ENCODE data around the gene SLC11A2. TPM values are rescaled to one million over a fixed set of nuclear protein-coding genes. Genes with fewer than 3 reads are reported as not detected.

The SLC11A2 gene
- total RNA-seq, 1 donor from 2014 or later = 26.8 TPM

- Mint-ChIP-seq H3K9me3 (ENCODE audit: low read depth) (no peaks in the 10 kb centered on the region), H3K36me3 (ENCODE audit: low read depth) (peaks cover 8% of the 10 kb centered on the region), H3K27me3 (ENCODE audit: low read depth) (no peaks in the 10 kb centered on the region), H3K4me1 (ENCODE audit: low read depth) (peaks cover 21% of the 10 kb centered on the region), H3K4me3 (ENCODE audit: unreplicated experiment) (no peak overlapping the region), H3K27ac (ENCODE audit: unreplicated experiment) (peak overlapping the region; percentile 27)
- no peak for DNase-seq (ENCODE audit: low spot score)
- TF ChIP-seq CTCF (IDR thresholded peaks at IDR 0.05) = no peak
These were observed 21.7 kb downstream of the SLC11A2 start for GRCh38 chr12:51004504-51004903.

- no peak for TF ChIP-seq CTCF (IDR thresholded peaks at IDR 0.05)
- H3K27ac Mint-ChIP-seq (ENCODE audit: unreplicated experiment) = no peak overlapping the region
- peaks cover 14% of the 10 kb centered on the region for H3K36me3 Mint-ChIP-seq (ENCODE audit: low read depth)
These were observed 24.4 kb downstream of the SLC11A2 start for GRCh38 chr12:51001799-51002198.

GRCh38 chr12:51000245-51000644 is 25.9 kb downstream of the SLC11A2 start:
- TF ChIP-seq CTCF (IDR thresholded peaks at IDR 0.05) = no peak
- DNase-seq (ENCODE audit: low spot score) = no peak
- Mint-ChIP-seq H3K36me3 (ENCODE audit: low read depth) (peaks cover 21% of the 10 kb centered on the region), H3K27me3 (ENCODE audit: low read depth) (no peaks in the 10 kb centered on the region), H3K4me3 (ENCODE audit: unreplicated experiment) (no peak overlapping the region), H3K9me3 (ENCODE audit: low read depth) (no peaks in the 10 kb centered on the region), H3K27ac (ENCODE audit: unreplicated experiment) (no peak overlapping the region), H3K4me1 (ENCODE audit: low read depth) (peaks cover 15% of the 10 kb centered on the region)

More at GRCh38 chr12:51001799-51002198, 24.4 kb downstream of the SLC11A2 start:
- DNase-seq (ENCODE audit: low spot score) = no peak
- H3K4me3 Mint-ChIP-seq (ENCODE audit: unreplicated experiment) = no peak overlapping the region
- no peaks in the 10 kb centered on the region for H3K27me3 Mint-ChIP-seq (ENCODE audit: low read depth)
- H3K9me3 Mint-ChIP-seq (ENCODE audit: low read depth) = no peaks in the 10 kb centered on the region
- H3K4me1 Mint-ChIP-seq (ENCODE audit: low read depth) = peaks cover 15% of the 10 kb centered on the region

- Mint-ChIP-seq H3K36me3 (ENCODE audit: low read depth) (peaks cover 28% of the 10 kb centered on the region), H3K27me3 (ENCODE audit: low read depth) (no peaks in the 10 kb centered on the region), H3K4me1 (ENCODE audit: low read depth) (peaks cover 11% of the 10 kb centered on the region), H3K27ac (ENCODE audit: unreplicated experiment) (no peak overlapping the region), H3K4me3 (ENCODE audit: unreplicated experiment) (no peak overlapping the region), H3K9me3 (ENCODE audit: low read depth) (no peaks in the 10 kb centered on the region)
- no peak for DNase-seq (ENCODE audit: low spot score)
- TF ChIP-seq CTCF (IDR thresholded peaks at IDR 0.05) = no peak
These were observed 27.1 kb downstream of the SLC11A2 start for GRCh38 chr12:50999093-50999492.

GRCh38 chr12:50992819-50993218 is 33.4 kb downstream of the SLC11A2 start:
- Mint-ChIP-seq H3K4me1 (ENCODE audit: low read depth) (no peaks in the 10 kb centered on the region), H3K4me3 (ENCODE audit: unreplicated experiment) (no peak overlapping the region), H3K27me3 (ENCODE audit: low read depth) (no peaks in the 10 kb centered on the region), H3K36me3 (ENCODE audit: low read depth) (peaks cover 42% of the 10 kb centered on the region), H3K9me3 (ENCODE audit: low read depth) (no peaks in the 10 kb centered on the region), H3K27ac (ENCODE audit: unreplicated experiment) (no peak overlapping the region)
- DNase-seq (ENCODE audit: low spot score) = no peak
- no peak for TF ChIP-seq CTCF (IDR thresholded peaks at IDR 0.05)
